GM21786 (cell line): ENCODE data around the gene SCO2.

Source experiments
- ATAC-seq: cut with Tn5 transposase; IDR thresholded peaks from one replicate; pipeline ENCODE4 v1.9.1; 2021; ENCODE audit not compliant: unreplicated experiment

The SCO2 gene

GRCh38 chr22:50532824-50533796 is 7.7 kb upstream of the SCO2 start:
- ATAC-seq: no peak

- no peak for ATAC-seq
These were observed 6.7 kb upstream of the SCO2 start for GRCh38 chr22:50531962-50532674.

DNA sequence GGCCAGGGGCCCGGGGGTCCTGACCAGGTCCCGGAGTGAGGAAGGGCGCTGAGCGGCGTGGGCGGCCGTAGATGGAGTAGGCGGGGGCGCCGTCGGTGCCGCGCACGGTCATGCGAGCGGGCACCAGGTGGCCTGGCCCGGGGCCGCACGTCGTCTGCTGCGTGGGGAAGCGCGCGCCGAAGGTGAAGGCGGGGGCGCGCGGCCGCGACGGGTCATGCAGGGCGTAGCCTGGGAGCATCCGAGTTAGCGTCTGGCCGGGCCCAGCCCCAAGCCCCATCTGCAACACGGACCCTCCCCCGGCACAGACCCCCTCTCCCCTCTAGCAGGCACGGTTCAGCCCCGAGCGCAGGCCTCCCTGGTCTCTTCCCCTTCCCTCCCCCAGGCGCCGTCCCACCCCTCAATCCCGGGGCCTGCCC is 6.2 kb upstream of the SCO2 start:
- ATAC-seq: no peak

- ATAC-seq: peak; percentile 22
These were observed 5.6 kb upstream of the SCO2 start for GRCh38 chr22:50530877-50531545.

- no peak for ATAC-seq
These were observed 5.1 kb upstream of the SCO2 start for GRCh38 chr22:50530580-50530876.

DNA sequence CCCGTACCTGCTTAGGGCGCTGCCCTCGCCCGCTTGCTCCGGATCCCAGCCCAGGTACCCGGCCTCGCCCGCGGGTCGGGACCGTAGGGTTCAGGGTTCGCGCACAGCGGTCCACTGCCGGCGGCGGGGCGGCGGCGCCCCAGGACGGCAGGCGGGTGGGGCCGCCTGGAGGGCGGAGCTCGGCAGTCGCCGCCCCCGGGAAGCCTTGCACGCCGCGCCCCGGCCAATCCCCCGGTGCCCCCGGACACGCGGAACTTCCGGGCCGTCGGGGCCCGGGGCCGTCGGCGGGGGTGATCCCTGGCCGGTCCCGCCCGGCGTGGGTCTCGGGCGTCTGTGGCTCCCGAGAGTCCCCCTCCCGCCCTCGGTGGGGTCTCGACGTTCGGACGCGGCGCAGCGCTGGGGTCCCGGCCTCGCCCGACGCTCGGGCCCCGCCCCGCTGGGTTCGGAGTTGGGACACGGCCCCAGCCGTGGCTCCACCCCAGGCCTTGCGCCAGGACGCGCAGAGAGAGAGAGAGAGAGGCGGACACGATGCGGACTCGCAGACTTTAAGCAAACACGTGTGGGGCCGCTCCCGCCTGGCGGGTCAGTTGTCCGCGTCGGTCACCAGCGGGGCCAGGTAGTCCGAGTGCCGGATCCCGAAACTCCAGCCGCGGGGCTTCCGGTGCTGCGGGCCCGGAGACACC is 4.6 kb upstream of the SCO2 start, which contains the start of gene TYMP:
Gene TYMP (minus strand): TSS at position 116 of the 683 bp plus-strand sequence. CDS start 303 bp downstream, outside the sequence.
- no peak for ATAC-seq

DNA sequence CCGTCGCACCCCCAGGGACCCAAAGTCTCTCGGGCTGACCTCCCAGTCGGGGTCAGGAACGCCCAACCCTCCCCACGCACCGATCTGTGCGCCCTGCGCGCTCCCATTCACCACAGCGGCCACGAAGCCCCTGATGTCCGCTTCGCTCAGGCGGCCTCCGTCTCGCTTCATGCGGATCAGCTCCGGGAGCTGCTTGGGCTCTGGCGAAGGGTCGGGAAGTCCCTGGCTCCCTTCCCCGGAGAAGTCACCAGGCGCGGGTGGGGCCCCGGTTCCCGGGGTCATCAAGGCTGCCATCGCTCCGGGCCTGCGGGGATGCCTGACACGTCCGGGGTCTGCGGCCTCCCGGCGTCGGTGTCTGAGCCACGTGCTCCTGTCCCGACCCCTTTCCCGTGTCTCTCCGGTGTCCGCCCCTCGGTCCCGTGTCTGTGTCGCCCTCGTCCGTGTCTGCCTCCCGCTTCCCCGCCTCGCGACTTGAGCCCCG is 4.1 kb upstream of the SCO2 start:
- no peak for ATAC-seq

DNA sequence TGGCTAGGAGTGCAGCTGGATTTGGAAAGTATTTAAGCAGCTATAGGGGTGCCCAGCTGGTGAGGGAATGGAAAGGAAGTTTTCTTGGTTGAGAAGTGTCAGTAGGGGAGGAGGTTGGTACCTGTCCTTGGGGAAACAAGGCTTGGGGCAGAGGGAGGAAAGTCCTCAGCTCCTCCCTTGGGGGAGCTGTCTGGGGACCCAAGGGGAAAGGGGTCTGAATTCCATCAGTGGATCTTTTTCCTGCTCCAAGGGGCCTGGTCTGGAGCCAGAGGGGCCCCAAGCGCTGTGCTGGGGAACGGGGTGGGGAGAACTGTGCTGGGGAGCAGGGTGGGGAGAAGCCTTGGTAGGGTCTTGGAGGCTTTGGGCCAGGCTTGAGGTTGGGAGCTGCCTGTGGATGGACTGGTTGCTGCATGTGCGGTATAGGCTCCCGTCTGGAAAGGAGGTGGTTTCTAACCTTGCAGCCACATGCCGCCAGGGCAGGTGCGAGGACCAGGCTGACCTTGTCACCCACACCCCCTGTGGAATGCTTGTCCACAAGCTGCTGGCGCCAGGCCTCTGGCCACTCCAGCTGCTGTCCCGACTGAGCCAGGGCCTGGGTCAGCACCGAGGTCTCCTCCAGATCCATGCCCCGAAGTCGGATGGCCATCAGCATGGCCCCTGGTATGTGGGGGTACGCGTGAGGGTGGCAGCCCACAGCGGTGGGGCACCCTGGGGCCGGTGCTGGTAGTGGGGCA is 3.5 kb upstream of the SCO2 start:
- ATAC-seq: no peak

DNA sequence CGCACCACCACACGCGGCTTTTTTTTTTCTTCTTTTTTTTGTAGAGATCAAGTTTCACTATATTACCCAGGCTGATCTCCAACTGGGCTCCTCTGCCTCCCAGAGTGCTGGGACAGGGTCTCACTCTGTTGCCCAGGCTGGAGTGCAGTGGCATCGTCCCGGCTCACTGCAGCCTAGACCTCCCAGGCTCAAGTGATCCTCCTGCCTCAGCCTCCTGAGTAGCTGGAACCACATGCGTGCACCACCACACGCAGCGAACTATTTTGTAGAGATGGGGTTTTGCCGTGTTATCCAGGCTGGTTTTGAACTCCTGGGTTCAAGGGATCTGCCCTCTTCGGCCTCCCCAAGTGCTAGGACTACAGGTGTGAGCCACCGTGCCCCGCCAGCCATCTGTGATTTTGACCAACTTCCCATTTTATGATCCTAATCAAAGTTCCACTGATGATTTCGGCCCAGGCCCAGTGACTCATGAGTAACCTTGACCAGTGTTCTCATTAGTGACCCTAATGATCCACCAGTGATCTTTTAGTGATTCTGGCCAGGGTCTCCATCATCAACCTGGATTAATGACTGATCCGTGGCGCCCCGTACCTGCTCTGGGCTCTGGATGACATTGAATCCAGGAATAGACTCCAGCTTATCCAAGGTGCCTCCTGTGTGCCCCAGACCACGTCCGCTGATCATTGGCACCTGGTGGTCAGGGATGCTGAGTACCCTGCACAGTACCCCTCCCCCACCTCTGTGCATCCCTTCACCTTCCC is 2.7 kb upstream of the SCO2 start:
- no peak for ATAC-seq

DNA sequence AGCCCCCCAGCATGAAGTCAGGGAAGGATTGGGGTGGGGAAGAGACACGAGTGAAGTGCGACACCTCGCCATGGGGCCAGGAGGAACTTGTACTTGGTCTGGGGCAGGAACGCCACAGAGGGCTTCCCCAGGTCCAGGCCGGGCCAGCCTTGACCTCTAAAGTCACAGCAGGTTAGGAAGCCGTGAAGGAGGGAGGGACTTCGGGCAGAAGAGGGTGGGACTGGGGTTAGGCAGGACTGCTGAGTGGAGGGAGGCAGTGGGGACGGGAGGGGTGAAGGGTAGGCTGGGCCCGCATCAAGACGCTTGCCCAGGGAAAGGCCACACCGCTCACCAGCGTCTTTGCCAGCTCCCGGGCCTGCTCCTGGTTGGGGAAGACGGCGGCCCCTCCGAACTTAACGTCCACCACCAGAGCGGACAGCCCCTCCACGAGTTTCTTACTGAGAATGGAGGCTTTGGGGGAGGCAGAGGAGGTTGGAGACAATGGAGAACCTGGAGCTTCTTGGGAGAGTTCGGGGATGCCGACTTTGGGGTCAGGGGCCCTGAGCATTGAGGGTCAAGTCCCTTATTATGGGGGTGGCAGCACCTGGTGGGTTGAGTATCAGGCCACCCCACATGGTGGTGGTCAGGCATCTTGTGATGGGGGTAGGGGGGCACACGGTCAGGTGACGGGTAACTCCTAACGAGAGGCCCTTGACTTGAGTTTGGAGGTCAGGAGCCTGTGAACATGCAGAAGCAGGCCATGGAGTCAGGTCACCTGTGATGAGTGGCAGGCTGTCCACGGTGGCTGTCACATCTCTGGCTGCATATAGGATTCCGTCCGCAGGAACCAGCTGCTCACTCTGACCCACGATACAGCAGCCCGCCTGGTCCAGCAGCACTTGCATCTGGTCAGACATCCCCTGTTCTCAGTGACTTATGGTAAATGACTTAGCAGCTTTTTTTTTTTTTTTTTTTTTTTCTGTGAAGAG is 1.7 kb upstream of the SCO2 start:
- ATAC-seq: no peak

- ATAC-seq: peak; percentile 21
These were observed 873 bp upstream of the SCO2 start for GRCh38 chr22:50526108-50526833.

GRCh38 chr22:50525858-50526107 is 385 bp upstream of the SCO2 start:
- no peak for ATAC-seq

- ATAC-seq: no peak
These were observed 708 bp downstream of the SCO2 start for GRCh38 chr22:50524676-50525103.

GRCh38 chr22:50523806-50524675 is 1.4 kb downstream of the SCO2 start:
- no peak for ATAC-seq

- ATAC-seq: no peak
These were observed 2.0 kb downstream of the SCO2 start for GRCh38 chr22:50523458-50523805.

GRCh38 chr22:50522806-50523438 is 2.5 kb downstream of the SCO2 start:
- no peak for ATAC-seq
